CD8-positive, alpha-beta memory T cell (primary cell): ENCODE results near the gene CNTN5. TPM values are rescaled to one million over a fixed set of nuclear protein-coding genes. Genes with fewer than 3 reads are reported as not detected.

ENCODE experiments used
- CTCF ChIA-PET: fragments of 350-600 bp; sonication (Branson Sonifier 250); formaldehyde crosslinking; loops from one replicate; lab custom pipeline; 2021; ENCODE audit warnings: antibody characterized with exemption; lab: Charles Lee
- POLR2A ChIA-PET: fragments of 350-600 bp; sonication (Branson Sonifier 250); formaldehyde crosslinking; loops from one replicate; lab custom pipeline; 2021; ENCODE audit warnings: antibody characterized with exemption; lab: Charles Lee
- DNase-seq, 5 donors: peaks; one replicate each; pipeline versions ENCODE4 v3.0.0 to v3.0.0-alpha.2; 2020 to 2022; ENCODE audit warnings: mixed read lengths in 1 of 5
- H3K27ac ChIP-seq: one replicate; pipeline ENCODE4 v1.7.0; 2013; ENCODE audit warnings: low read depth, mild to moderate bottlenecking, low read length, moderate library complexity
- H3K27me3 ChIP-seq: 2 replicates; pipeline ENCODE4 v1.7.0; 2013; ENCODE audit warnings: low read length, mild to moderate bottlenecking; ENCODE audit not compliant: insufficient read depth, poor library complexity, severe bottlenecking
- H3K36me3 ChIP-seq: 2 replicates; pipeline ENCODE4 v1.7.0; 2013; ENCODE audit warnings: mild to moderate bottlenecking, low read length, moderate library complexity; ENCODE audit not compliant: insufficient read depth
- H3K4me1 ChIP-seq: 2 replicates; pipeline ENCODE4 v1.7.0; 2013; ENCODE audit warnings: mild to moderate bottlenecking, low read length, moderate library complexity; ENCODE audit not compliant: insufficient read depth
- H3K4me3 ChIP-seq: 2 replicates; pipeline ENCODE4 v1.7.0; 2013; ENCODE audit warnings: mild to moderate bottlenecking, low read length
- H3K9me3 ChIP-seq: 2 replicates; pipeline ENCODE4 v1.7.0; 2013; ENCODE audit warnings: mild to moderate bottlenecking, low read length
- H3K27ac Mint-ChIP-seq, 8 donors: one replicate each; pipeline ENCODE4 v1.8.0; 2020 to 2021; ENCODE audit warnings: mixed read lengths in 8 of 8, mild to moderate bottlenecking in 6 of 8, inconsistent platforms in 3 of 8, moderate library complexity in 3 of 8
- H3K27me3 Mint-ChIP-seq, 2 donors: one replicate each; pipeline ENCODE4 v1.8.0; 2020 to 2021; ENCODE audit warnings: mixed read lengths in 2 of 2, mild to moderate bottlenecking in 1 of 2, moderate library complexity in 1 of 2
- H3K36me3 Mint-ChIP-seq, 3 donors: one replicate each; pipeline ENCODE4 v1.8.0; 2020 to 2021; ENCODE audit warnings: mixed read lengths in 3 of 3, inconsistent platforms in 1 of 3, mild to moderate bottlenecking in 1 of 3
- H3K4me1 Mint-ChIP-seq, 3 donors: one replicate each; pipeline ENCODE4 v1.8.0; 2020 to 2021; ENCODE audit warnings: mixed read lengths in 3 of 3, inconsistent platforms in 1 of 3, mild to moderate bottlenecking in 1 of 3
- H3K4me3 Mint-ChIP-seq, 7 donors: one replicate each; pipeline ENCODE4 v1.8.0; 2020 to 2021; ENCODE audit warnings: mixed read lengths in 7 of 7, mild to moderate bottlenecking in 6 of 7, moderate library complexity in 4 of 7, inconsistent platforms in 2 of 7
- H3K9me3 Mint-ChIP-seq, 5 donors: one replicate each; pipeline ENCODE4 v1.8.0; 2020 to 2022; ENCODE audit warnings: mixed read lengths in 5 of 5, mild to moderate bottlenecking in 3 of 5, moderate library complexity in 2 of 5, inconsistent platforms in 1 of 5
- polyA plus RNA-seq: library from polyadenylated mRNA; unstranded; fragments of 300-500 nt; fragmentation: Illumina TruSeq; gene quantifications from one replicate; pipeline ENCODE4 v1.2.3, GENCODE V29; 2021
- total RNA-seq, 2 experiments: library from RNA; stranded (reverse); gene quantifications; one replicate each; pipeline ENCODE4 v1.2.3, GENCODE V29; 2021

The CNTN5 gene
- total and polyA plus RNA-seq, 3 experiments from 2014 or later = not detected

DNA sequence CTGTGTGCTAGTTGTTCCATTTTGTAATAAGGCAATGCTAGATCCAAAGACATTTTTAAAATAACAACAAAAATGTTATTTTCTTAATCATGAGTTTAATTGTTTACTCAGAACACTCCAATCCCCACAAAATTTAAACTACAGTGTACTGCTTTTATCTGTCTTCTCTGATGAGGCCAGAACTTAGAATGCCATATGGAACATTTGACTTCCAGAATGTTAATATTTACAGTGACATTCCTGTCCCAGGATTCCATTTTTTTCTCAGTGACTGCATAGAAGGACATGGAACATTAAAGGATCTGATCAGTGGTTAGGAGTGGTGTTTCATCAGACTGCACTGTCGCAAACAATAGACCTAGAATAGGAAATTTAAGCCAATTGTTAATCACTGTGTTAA, 1171.4 kb downstream of the CNTN5 start:
- Mint-ChIP-seq H3K27me3 (no peaks in the 10 kb centered on the region), H3K9me3 (peaks cover 0 to 34% (median 6%) of the 10 kb centered on the region in 5 donors), H3K36me3 (no peaks in the 10 kb centered on the region), H3K4me1 (no peaks in the 10 kb centered on the region), H3K4me3 (no peak overlapping the region), H3K27ac (no peak overlapping the region)
- no peak for DNase-seq
- Histone ChIP-seq H3K4me1 (no peaks in the 10 kb centered on the region), H3K36me3 (no peaks in the 10 kb centered on the region), H3K27me3 (no peaks in the 10 kb centered on the region), H3K9me3 (no peaks in the 10 kb centered on the region), H3K4me3 (no peak overlapping the region), H3K27ac (no peak overlapping the region)
- POLR2A ChIA-PET = no interaction called here
- CTCF ChIA-PET = no interaction called here

DNA sequence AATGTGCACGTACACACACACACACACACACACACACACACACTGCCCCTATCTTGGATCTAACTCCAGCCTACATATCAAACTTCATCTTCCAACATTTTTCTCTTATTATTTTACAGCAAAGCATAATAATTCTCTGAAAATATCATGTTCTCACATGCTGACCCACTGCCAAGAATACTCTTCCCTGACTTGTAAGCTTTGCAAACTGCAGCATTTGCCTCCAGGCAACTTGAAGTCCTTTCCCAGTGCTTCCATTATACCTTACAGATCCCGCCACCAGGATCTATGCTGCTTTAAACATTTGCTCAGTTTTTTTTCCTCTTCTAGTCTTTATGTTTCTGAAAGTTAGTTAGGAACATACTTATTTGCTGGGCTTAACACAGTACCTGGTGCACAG, 1183.0 kb downstream of the CNTN5 start:
- Histone ChIP-seq H3K27ac (no peak overlapping the region), H3K4me1 (no peaks in the 10 kb centered on the region), H3K27me3 (no peaks in the 10 kb centered on the region), H3K9me3 (no peaks in the 10 kb centered on the region), H3K36me3 (no peaks in the 10 kb centered on the region), H3K4me3 (no peak overlapping the region)
- no peaks in the 10 kb centered on the region for H3K4me1 Mint-ChIP-seq
- no peak overlapping the region for H3K27ac Mint-ChIP-seq
- CTCF ChIA-PET = no interaction called here
- peaks cover 5 to 36% (median 12%) of the 10 kb centered on the region in 5 donors for H3K9me3 Mint-ChIP-seq
- no peak overlapping the region for H3K4me3 Mint-ChIP-seq
- H3K36me3 Mint-ChIP-seq = no peaks in the 10 kb centered on the region
- POLR2A ChIA-PET = no interaction called here
- H3K27me3 Mint-ChIP-seq = no peaks in the 10 kb centered on the region
- no peak for DNase-seq

DNA sequence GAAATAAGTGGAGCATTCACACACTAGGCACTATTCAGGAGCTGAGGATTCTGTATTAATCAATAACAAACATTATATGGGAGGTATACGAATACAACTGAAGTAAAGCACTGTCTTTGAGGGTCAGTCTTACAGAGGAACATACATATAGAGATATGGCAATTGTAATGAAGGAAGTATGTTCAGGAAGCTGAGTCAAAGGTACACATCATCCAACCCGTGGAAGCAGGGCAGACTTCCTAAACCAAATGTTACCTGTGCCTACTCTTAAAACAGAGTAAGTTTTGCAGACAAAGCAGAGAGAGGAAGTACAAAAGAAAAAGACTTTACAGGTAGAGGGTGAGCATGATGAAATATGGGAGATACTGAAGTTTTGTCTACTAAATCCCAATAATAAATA, 1185.2 kb downstream of the CNTN5 start:
- POLR2A ChIA-PET = no interaction called here
- no peak for DNase-seq
- H3K4me1 Mint-ChIP-seq = no peaks in the 10 kb centered on the region

GRCh38 chr11:100208207-100208606, 1187.5 kb downstream of the CNTN5 start:
- Histone ChIP-seq H3K27ac (no peak overlapping the region), H3K36me3 (no peaks in the 10 kb centered on the region), H3K4me3 (no peak overlapping the region), H3K4me1 (no peaks in the 10 kb centered on the region), H3K9me3 (no peaks in the 10 kb centered on the region), H3K27me3 (no peaks in the 10 kb centered on the region)
- ChIA-PET CTCF (no interaction called here), POLR2A (no interaction called here)
- Mint-ChIP-seq H3K4me3 (no peak overlapping the region), H3K9me3 (peaks cover 2 to 24% (median 14%) of the 10 kb centered on the region in 5 donors), H3K36me3 (no peaks in the 10 kb centered on the region), H3K4me1 (no peaks in the 10 kb centered on the region), H3K27me3 (no peaks in the 10 kb centered on the region), H3K27ac (no peak overlapping the region)
- DNase-seq = no peak

More for the DNA sequence above, 1185.2 kb downstream of the CNTN5 start:
- Mint-ChIP-seq H3K9me3 (peaks cover 4 to 25% (median 14%) of the 10 kb centered on the region in 5 donors), H3K27me3 (no peaks in the 10 kb centered on the region), H3K4me3 (no peak overlapping the region), H3K36me3 (no peaks in the 10 kb centered on the region), H3K27ac (no peak overlapping the region)
- Histone ChIP-seq H3K9me3 (no peaks in the 10 kb centered on the region), H3K27ac (no peak overlapping the region), H3K36me3 (no peaks in the 10 kb centered on the region), H3K4me3 (no peak overlapping the region), H3K4me1 (no peaks in the 10 kb centered on the region), H3K27me3 (no peaks in the 10 kb centered on the region)
- CTCF ChIA-PET = no interaction called here

GRCh38 chr11:100214791-100215190, 1194.0 kb downstream of the CNTN5 start:
- H3K9me3 ChIP-seq = no peaks in the 10 kb centered on the region
- no peaks in the 10 kb centered on the region for H3K36me3 ChIP-seq
- H3K27ac Mint-ChIP-seq = no peak overlapping the region
- no peak for DNase-seq
- H3K36me3 Mint-ChIP-seq = no peaks in the 10 kb centered on the region
- H3K27me3 ChIP-seq = no peaks in the 10 kb centered on the region
- H3K27me3 Mint-ChIP-seq = no peaks in the 10 kb centered on the region
- no peak overlapping the region for H3K4me3 ChIP-seq
- CTCF ChIA-PET = no interaction called here
- no peak overlapping the region for H3K4me3 Mint-ChIP-seq
- H3K4me1 Mint-ChIP-seq = no peaks in the 10 kb centered on the region
- H3K27ac ChIP-seq = no peak overlapping the region
- peaks cover 2 to 20% (median 14%) of the 10 kb centered on the region in 5 donors for H3K9me3 Mint-ChIP-seq
- POLR2A ChIA-PET = no interaction called here
- H3K4me1 ChIP-seq = no peaks in the 10 kb centered on the region

- Histone ChIP-seq H3K27me3 (no peaks in the 10 kb centered on the region), H3K4me3 (no peak overlapping the region), H3K4me1 (no peaks in the 10 kb centered on the region), H3K9me3 (no peaks in the 10 kb centered on the region), H3K27ac (no peak overlapping the region), H3K36me3 (no peaks in the 10 kb centered on the region)
- no peaks in the 10 kb centered on the region for H3K4me1 Mint-ChIP-seq
- H3K9me3 Mint-ChIP-seq = peaks cover 0 to 34% (median 9%) of the 10 kb centered on the region in 5 donors
- no peak overlapping the region for H3K27ac Mint-ChIP-seq
- no peaks in the 10 kb centered on the region for H3K27me3 Mint-ChIP-seq
- H3K4me3 Mint-ChIP-seq = no peak overlapping the region
- ChIA-PET POLR2A (no interaction called here), CTCF (no interaction called here)
- no peak for DNase-seq
- H3K36me3 Mint-ChIP-seq = no peaks in the 10 kb centered on the region
Observed at GRCh38 chr11:100220801-100221200, 1200.1 kb downstream of the CNTN5 start.

DNA sequence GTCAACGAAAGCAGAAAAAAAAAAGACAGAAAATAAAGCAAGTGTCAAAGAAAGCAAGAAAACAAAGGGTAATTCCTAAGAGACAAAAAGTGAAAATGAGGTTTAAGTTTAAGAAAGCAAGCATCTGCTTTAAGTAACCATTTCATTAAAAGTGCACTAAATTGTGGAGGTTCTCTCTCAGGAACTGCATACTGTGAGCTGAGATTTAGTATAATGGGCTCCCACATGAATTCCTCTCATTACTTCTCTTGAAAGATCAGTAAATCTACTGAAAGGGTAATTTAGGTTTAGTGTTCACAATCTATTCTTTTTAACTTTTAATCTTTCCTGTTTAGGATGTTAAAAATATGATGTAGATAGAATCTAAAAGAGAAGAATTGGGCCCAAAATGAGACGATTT, 1201.0 kb downstream of the CNTN5 start:
- H3K9me3 ChIP-seq = no peaks in the 10 kb centered on the region
- CTCF ChIA-PET = no interaction called here

DNA sequence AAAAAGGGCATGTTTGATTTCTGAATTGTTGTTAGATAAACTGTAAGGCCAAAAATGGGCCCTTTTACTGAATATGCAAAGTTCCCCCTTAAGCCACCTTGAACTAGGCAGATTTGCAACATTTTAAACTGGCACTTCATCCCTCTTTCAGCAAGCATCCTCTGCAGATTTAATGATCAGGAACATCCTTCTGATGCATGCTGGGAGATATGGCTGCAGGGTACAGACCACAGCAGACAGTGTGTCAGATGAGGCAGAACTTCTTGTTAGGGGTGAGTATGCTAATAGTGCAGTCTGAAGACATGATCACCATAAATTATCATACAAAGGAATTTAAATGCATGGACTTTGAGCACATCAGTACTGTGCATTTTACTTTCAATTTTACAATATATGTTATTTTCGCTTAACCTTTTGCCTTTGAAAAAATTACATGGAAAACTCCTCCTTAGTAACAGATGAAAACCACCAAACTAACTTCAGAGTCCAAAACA, 1203.8 kb downstream of the CNTN5 start:
- no peaks in the 10 kb centered on the region for H3K4me1 ChIP-seq
- Mint-ChIP-seq H3K4me1 (no peaks in the 10 kb centered on the region), H3K27ac (no peak overlapping the region), H3K27me3 (no peaks in the 10 kb centered on the region), H3K36me3 (no peaks in the 10 kb centered on the region), H3K4me3 (no peak overlapping the region), H3K9me3 (peaks cover 0 to 42% (median 5%) of the 10 kb centered on the region in 5 donors)
- H3K9me3 ChIP-seq = no peaks in the 10 kb centered on the region
- H3K27me3 ChIP-seq = no peaks in the 10 kb centered on the region
- H3K27ac ChIP-seq = no peak overlapping the region
- no peak overlapping the region for H3K4me3 ChIP-seq
- H3K36me3 ChIP-seq = no peaks in the 10 kb centered on the region
- DNase-seq = no peak
- ChIA-PET CTCF (no interaction called here), POLR2A (no interaction called here)

More for the DNA sequence above, 1201.0 kb downstream of the CNTN5 start:
- Histone ChIP-seq H3K27me3 (no peaks in the 10 kb centered on the region), H3K4me3 (no peak overlapping the region), H3K27ac (no peak overlapping the region), H3K4me1 (no peaks in the 10 kb centered on the region), H3K36me3 (no peaks in the 10 kb centered on the region)
- DNase-seq = no peak
- no peak overlapping the region for H3K4me3 Mint-ChIP-seq
- POLR2A ChIA-PET = no interaction called here
- no peaks in the 10 kb centered on the region for H3K4me1 Mint-ChIP-seq
- H3K9me3 Mint-ChIP-seq = peaks cover 0 to 41% (median 11%) of the 10 kb centered on the region in 5 donors
- H3K27ac Mint-ChIP-seq = no peak overlapping the region
- no peaks in the 10 kb centered on the region for H3K36me3 Mint-ChIP-seq
- no peaks in the 10 kb centered on the region for H3K27me3 Mint-ChIP-seq
